Karpas-422 (cell line): Measurements from ENCODE around the gene VENTX. TPM values are rescaled to one million over a fixed set of nuclear protein-coding genes. Genes with fewer than 3 reads are reported as not detected.
"Not testable (repeated sequence)": the region's sequence is repeated elsewhere in the genome, so short reads cannot be mapped to it uniquely, and the experiment has no call there.

Experiments used
- DNase-seq: peaks from one replicate; pipeline ENCODE4 v3.0.0-alpha.2; 2015
- H2AFZ ChIP-seq: fragments of 200-600 bp; sonication (generic); 2 replicates; pipeline ENCODE4 v1.6.1; 2014; ENCODE audit warnings: antibody characterized with exemption, low read length, mixed read lengths
- H3K27ac ChIP-seq: fragments of 200-600 bp; sonication (generic); 2 replicates; pipeline ENCODE4 v1.5.1; 2014; ENCODE audit warnings: mild to moderate bottlenecking, low read length, moderate library complexity
- H3K27me3 ChIP-seq: fragments of 200-600 bp; sonication (generic); 2 replicates; pipeline ENCODE4 v1.6.1; 2014; ENCODE audit warnings: low read length, mixed read lengths
- H3K36me3 ChIP-seq: fragments of 200-600 bp; sonication (generic); 2 replicates; pipeline ENCODE4 v1.6.1; 2014; ENCODE audit warnings: low read length, mixed read lengths; ENCODE audit not compliant: insufficient read depth
- H3K4me1 ChIP-seq: fragments of 200-600 bp; sonication (generic); 2 replicates; pipeline ENCODE4 v1.6.1; 2014; ENCODE audit warnings: mild to moderate bottlenecking, low read length, mixed read lengths
- H3K4me2 ChIP-seq: fragments of 200-600 bp; sonication (generic); 2 replicates; pipeline ENCODE4 v1.6.1; 2014; ENCODE audit warnings: low read length, low read depth, mild to moderate bottlenecking; ENCODE audit not compliant: poor library complexity, severe bottlenecking
- H3K4me3 ChIP-seq: fragments of 200-600 bp; sonication (generic); 2 replicates; pipeline ENCODE4 v1.5.1; 2014; ENCODE audit warnings: mild to moderate bottlenecking, antibody characterized with exemption, low read length, mixed read lengths
- H3K79me2 ChIP-seq: fragments of 200-600 bp; sonication (generic); 2 replicates; pipeline ENCODE4 v1.6.1; 2014; ENCODE audit warnings: mild to moderate bottlenecking, low read length, mixed read lengths
- H3K9ac ChIP-seq: fragments of 200-600 bp; sonication (generic); 2 replicates; pipeline ENCODE4 v1.6.0; 2014; ENCODE audit warnings: low read length
- H3K9me2 ChIP-seq: fragments of 200-600 bp; sonication (generic), shearing (Covaris generic); replicated peaks from 2 replicates; pipeline ENCODE4 v1.6.0; 2014; ENCODE audit warnings: mild to moderate bottlenecking, low read length, moderate library complexity; ENCODE audit not compliant: insufficient read depth
- H3K9me3 ChIP-seq: fragments of 300-700, 200-600 bp; sonication (generic); 2 replicates; pipeline ENCODE4 v1.6.1; 2014; ENCODE audit warnings: low read length, mixed read lengths
- H4K20me1 ChIP-seq: fragments of 200-600 bp; sonication (generic); 2 replicates; pipeline ENCODE4 v1.6.1; 2014; ENCODE audit warnings: mild to moderate bottlenecking, antibody characterized with exemption, low read length, low read depth; ENCODE audit not compliant: insufficient read depth
- total RNA-seq: library from RNA; depleted of rRNA; stranded (reverse); fragments of >200 nt; shearing (Covaris generic); gene quantifications from 2 replicates; pipeline ENCODE4 v1.2.3, GENCODE V29; 2014; ENCODE audit warnings: low replicate concordance

VENTX gene
- total RNA-seq, 1 experiment from 2014 or later: not detected

GRCh38 chr10:133264461-133264860 is 26.8 kb downstream of the VENTX start:
- Histone ChIP-seq H3K79me2 (no peaks in the 10 kb centered on the region), H3K9ac (no peak overlapping the region), H3K9me3 (no peaks in the 10 kb centered on the region), H3K4me3 (no peak overlapping the region), H3K4me1 (peaks cover 10% of the 10 kb centered on the region), H3K4me2 (no peak overlapping the region), H3K9me2 (no peaks in the 10 kb centered on the region), H4K20me1 (no peaks in the 10 kb centered on the region), H3K27me3 (no peaks in the 10 kb centered on the region), H3K27ac (no peak overlapping the region), H3K36me3 (no peaks in the 10 kb centered on the region), H2AFZ (no peak overlapping the region)
- DNase-seq: no peak

GRCh38 chr10:133265052-133265451 is 27.4 kb downstream of the VENTX start:
- not testable (repeated sequence) for H3K4me3 ChIP-seq, H3K9me3 ChIP-seq, H3K27me3 ChIP-seq, H3K9ac ChIP-seq, H4K20me1 ChIP-seq, H3K27ac ChIP-seq, H3K36me3 ChIP-seq, H2AFZ ChIP-seq, DNase-seq, H3K79me2 ChIP-seq, H3K4me2 ChIP-seq, H3K4me1 ChIP-seq, H3K9me2 ChIP-seq

- Histone ChIP-seq H3K9me3 (no peaks in the 10 kb centered on the region), H3K4me1 (peaks cover 3% of the 10 kb centered on the region), H3K9me2 (no peaks in the 10 kb centered on the region), H2AFZ (no peak overlapping the region), H3K4me2 (no peak overlapping the region), H3K9ac (no peak overlapping the region), H4K20me1 (no peaks in the 10 kb centered on the region), H3K27me3 (no peaks in the 10 kb centered on the region), H3K27ac (no peak overlapping the region), H3K36me3 (no peaks in the 10 kb centered on the region), H3K79me2 (no peaks in the 10 kb centered on the region), H3K4me3 (no peak overlapping the region)
- no peak for DNase-seq
Measured at GRCh38 chr10:133266056-133266795, 28.6 kb downstream of the VENTX start.

GRCh38 chr10:133267293-133267692 is 29.6 kb downstream of the VENTX start:
- no peak for DNase-seq
- H3K9ac ChIP-seq: no peak overlapping the region
- no peak overlapping the region for H2AFZ ChIP-seq
- no peaks in the 10 kb centered on the region for H3K79me2 ChIP-seq
- H3K27ac ChIP-seq: no peak overlapping the region
- no peaks in the 10 kb centered on the region for H3K27me3 ChIP-seq
- no peaks in the 10 kb centered on the region for H3K36me3 ChIP-seq
- no peaks in the 10 kb centered on the region for H3K4me1 ChIP-seq
- H3K4me3 ChIP-seq: no peak overlapping the region
- no peaks in the 10 kb centered on the region for H3K9me2 ChIP-seq
- no peak overlapping the region for H3K4me2 ChIP-seq
- no peaks in the 10 kb centered on the region for H3K9me3 ChIP-seq
- no peaks in the 10 kb centered on the region for H4K20me1 ChIP-seq

GRCh38 chr10:133267829-133268228 is 30.2 kb downstream of the VENTX start:
- Histone ChIP-seq H3K27ac (no peak overlapping the region), H3K79me2 (no peaks in the 10 kb centered on the region), H3K9me3 (no peaks in the 10 kb centered on the region), H3K4me3 (no peak overlapping the region), H3K4me1 (no peaks in the 10 kb centered on the region), H3K4me2 (no peak overlapping the region), H3K9ac (no peak overlapping the region), H3K27me3 (no peaks in the 10 kb centered on the region), H3K9me2 (no peaks in the 10 kb centered on the region), H2AFZ (no peak overlapping the region), H4K20me1 (no peaks in the 10 kb centered on the region), H3K36me3 (no peaks in the 10 kb centered on the region)
- no peak for DNase-seq

GRCh38 chr10:133268532-133268931 is 30.9 kb downstream of the VENTX start:
- no peak overlapping the region for H3K27ac ChIP-seq
- H3K79me2 ChIP-seq: no peaks in the 10 kb centered on the region
- no peak overlapping the region for H3K9ac ChIP-seq
- H3K9me3 ChIP-seq: no peaks in the 10 kb centered on the region
- H2AFZ ChIP-seq: no peak overlapping the region
- no peak overlapping the region for H3K4me3 ChIP-seq
- H3K9me2 ChIP-seq: no peaks in the 10 kb centered on the region
- no peak overlapping the region for H3K4me2 ChIP-seq
- DNase-seq: no peak
- H3K36me3 ChIP-seq: no peaks in the 10 kb centered on the region
- no peaks in the 10 kb centered on the region for H3K27me3 ChIP-seq
- H3K4me1 ChIP-seq: no peaks in the 10 kb centered on the region
- H4K20me1 ChIP-seq: no peaks in the 10 kb centered on the region

GRCh38 chr10:133269367-133269766 is 31.7 kb downstream of the VENTX start:
- no peaks in the 10 kb centered on the region for H3K27me3 ChIP-seq
- H2AFZ ChIP-seq: no peak overlapping the region
- H3K4me2 ChIP-seq: no peak overlapping the region
- H3K4me3 ChIP-seq: no peak overlapping the region
- no peak overlapping the region for H3K9ac ChIP-seq
- DNase-seq: no peak
- no peak overlapping the region for H3K27ac ChIP-seq
- H3K9me2 ChIP-seq: no peaks in the 10 kb centered on the region
- H3K36me3 ChIP-seq: no peaks in the 10 kb centered on the region
- no peaks in the 10 kb centered on the region for H4K20me1 ChIP-seq
- H3K4me1 ChIP-seq: no peaks in the 10 kb centered on the region
- no peaks in the 10 kb centered on the region for H3K9me3 ChIP-seq
- H3K79me2 ChIP-seq: no peaks in the 10 kb centered on the region

GRCh38 chr10:133270204-133270603 is 32.5 kb downstream of the VENTX start:
- H3K36me3 ChIP-seq: no peaks in the 10 kb centered on the region
- H3K27me3 ChIP-seq: no peaks in the 10 kb centered on the region
- H3K4me3 ChIP-seq: no peak overlapping the region
- H3K9me3 ChIP-seq: no peaks in the 10 kb centered on the region
- H3K9me2 ChIP-seq: no peaks in the 10 kb centered on the region
- DNase-seq: no peak
- H4K20me1 ChIP-seq: 0 out of 2 replicates have a peak, but pooled peaks cover 4% of the 10 kb centered on the region
- H3K27ac ChIP-seq: no peak overlapping the region
- H3K9ac ChIP-seq: no peak overlapping the region
- peaks cover 3% of the 10 kb centered on the region for H3K4me1 ChIP-seq
- no peak overlapping the region for H3K4me2 ChIP-seq
- no peak overlapping the region for H2AFZ ChIP-seq
- H3K79me2 ChIP-seq: no peaks in the 10 kb centered on the region
